ENCODE results near the gene SIAH2.

Gene SIAH2

DNA sequence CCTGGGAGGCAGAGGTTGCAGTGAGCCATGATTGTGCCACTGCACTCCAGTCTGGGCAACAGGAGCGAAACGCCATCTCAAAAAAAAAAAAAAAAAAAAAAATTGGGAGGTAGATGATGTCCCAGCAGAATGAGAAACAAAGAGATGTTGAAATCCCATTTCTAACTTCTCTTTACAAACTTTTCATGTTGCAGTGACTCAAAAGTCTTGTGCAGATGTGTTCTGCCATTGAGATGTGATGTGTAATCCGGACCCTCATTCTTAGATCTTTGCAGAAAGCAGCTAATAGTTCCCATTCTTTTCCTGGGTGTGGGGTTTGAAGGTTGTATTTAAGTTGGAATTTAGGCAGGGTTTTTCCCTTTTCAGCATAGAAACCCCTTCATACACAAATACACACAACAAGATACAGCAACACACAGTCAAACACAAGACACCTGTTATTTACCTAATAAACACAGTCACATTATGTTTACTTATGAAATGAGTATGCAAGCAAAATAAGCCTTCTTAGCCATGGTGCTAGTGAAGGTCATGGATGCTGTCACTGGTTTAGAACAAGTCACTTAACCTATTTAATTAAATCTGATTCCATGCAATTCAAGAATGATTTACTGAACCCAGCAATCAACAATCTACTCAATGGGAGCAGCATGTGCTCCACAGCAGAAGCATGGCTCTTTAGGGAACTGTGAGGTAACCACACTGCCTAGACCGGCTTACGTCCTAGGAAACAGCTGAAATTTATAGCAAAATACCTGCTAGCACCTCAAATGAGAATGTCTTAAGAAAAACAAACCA lies 14.9 kb downstream of the SIAH2 start:
- no peak for DNase-seq

GRCh38 chr3:150746791-150747590 lies 16.0 kb downstream of the SIAH2 start:
- no peak for DNase-seq

- DNase-seq: no peak
These were observed 17.1 kb downstream of the SIAH2 start for GRCh38 chr3:150745832-150746231.

- DNase-seq: no peak
These were observed 18.1 kb downstream of the SIAH2 start for GRCh38 chr3:150744919-150745211.

GRCh38 chr3:150744041-150744918 lies 18.7 kb downstream of the SIAH2 start:
- no peak for DNase-seq

GRCh38 chr3:150743508-150743907 lies 19.5 kb downstream of the SIAH2 start:
- no peak for DNase-seq

DNA sequence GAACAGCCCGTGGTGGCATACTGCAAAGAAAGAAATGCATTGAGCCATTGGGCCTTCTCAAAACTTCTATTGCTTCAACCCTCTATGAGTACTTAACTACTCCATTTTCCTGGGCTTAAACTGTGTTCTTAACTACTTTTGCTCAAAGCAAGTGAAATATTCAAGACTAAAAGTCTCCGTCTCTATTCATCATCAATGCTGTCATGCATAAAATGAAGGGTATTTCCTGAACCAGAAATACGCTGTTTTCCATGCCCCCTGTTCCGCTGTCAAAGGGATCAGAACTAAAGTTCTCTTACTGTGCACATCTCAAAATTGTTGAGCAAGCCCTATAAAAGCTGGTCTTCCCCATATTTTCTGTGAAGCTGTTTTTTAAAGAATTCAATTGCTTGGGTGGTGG lies 20.3 kb downstream of the SIAH2 start:
- DNase-seq: no peak

DNA sequence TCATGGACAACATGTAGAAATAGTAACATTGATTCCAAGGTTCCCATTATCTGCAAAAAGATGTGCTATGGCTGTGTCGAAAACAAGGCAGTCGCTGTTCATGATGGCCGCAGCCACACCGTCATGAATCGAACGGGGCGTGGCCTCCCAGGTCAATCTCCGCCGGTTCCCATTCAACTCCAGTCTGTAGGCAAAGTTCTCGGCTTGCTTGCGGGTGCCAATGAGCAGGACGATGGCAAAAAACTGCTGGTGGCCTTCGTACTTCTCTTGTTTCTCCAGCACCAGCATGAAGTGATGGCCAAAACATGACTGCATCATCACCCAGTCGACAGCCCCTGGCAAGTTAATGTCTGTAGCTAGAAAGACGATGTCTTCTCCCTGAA lies 20.8 kb downstream of the SIAH2 start:
- DNase-seq: no peak

GRCh38 chr3:150741497-150742140 lies 21.4 kb downstream of the SIAH2 start:
- no peak for DNase-seq

DNA sequence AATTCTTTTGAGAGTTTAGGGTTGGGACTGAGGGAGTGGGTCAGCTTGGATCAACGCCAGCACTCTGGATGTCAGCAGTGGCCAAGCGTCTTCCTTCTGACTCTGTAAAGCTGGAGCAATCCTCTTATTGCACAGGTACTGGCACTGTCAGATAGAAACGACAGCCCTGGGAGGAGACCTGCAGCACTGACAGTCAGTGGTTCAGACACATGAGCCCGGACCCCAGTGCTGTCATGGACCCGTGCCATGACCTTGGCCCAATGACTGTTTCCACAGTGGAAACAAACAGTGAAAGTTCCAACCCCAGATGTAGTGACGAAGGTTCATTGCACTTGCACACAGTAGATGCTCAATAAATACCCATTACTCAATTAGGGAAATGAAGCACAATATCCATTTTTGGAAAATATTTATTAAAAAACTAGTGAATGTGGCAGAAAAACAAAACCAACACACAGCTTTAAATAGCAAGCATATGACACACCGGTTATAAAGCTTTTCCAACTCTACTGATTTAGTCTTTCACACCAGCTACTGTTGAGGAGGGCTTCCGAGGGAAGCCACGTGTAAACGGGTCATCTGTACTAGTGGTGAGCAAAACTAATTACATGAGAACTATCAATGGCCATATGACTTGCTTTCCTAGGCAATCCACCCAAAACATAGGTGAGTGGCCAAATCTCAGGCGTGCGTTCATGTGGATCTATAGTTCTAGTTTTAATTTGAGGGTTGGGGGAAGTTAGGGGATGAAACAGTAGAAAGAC lies 22.1 kb downstream of the SIAH2 start:
- DNase-seq: no peak

DNA sequence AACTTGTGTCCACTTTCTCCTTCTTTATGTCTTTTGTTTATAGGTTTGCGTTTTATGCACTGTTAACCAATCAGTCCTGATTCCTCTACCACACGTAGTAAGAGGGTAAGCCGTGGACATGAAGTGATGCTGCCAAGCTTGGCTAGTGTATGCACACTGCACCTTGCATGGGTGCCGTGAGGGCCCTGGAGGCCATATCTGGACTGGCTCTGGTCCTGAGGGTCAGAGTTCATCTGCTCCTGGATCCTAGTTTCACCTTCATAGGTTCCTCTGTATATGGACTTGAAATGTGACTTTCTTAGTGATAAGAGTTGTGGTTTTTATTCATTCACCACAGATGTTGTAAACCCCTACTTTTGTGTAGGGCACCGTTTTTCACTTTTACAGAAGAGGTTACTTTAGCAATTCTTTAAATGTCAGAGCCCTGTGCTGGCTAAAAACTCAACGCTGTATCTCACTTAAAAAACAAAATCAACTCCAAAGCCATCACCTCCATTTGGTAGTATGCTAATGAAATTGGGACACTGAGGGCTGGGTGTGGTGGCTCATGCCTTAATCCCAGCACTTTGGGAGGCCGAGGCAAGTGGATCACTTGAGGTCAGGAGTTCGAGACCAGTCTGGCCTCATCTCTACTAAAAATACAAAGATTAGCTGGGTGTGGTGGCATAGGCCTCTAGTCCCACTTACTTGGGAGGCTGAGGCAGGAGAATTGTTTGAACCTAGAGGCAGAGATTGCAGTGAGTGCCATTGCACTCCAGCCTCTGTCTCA lies 22.9 kb downstream of the SIAH2 start:
- no peak for DNase-seq

- no peak for DNase-seq
These were observed 23.6 kb downstream of the SIAH2 start for GRCh38 chr3:150739200-150739863.

- DNase-seq: no peak
These were observed 24.3 kb downstream of the SIAH2 start for GRCh38 chr3:150738688-150739087.

DNA sequence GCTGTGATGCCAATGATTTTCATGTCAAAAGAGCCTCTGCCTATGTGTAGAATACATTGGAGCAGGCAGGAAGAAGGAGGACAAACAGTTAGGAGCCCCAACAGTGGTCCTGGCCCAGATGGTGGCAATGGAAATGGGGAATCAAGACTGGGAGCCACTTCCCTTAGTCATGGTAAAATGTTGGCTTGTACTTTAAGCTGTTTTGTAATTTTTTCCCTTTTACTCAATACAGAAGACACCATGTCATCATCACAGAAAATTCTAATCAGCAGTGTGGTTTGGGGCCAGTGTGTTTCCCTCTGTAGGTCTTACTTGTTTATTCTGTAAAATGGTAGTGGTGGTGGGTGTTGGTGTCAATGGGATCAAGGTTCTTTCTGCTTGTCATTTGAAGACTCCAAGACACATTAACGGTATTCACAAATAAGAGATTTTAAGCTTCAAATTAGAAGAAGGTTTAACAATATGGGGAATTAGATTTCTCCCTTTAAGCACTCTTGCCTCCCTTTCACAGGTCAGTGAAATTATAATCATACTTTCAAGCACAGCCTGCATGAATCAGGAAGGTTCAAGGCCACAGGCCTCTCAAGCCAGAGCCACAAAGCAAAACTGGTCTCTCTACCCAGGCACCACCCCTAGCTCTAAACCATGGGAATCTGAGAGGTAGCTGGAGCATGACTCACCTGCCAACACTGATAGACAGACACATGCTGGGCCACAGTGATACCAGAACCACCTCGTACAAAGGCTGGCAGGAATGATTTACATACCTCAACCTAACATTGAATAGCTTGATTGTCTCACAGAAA lies 24.9 kb downstream of the SIAH2 start:
- DNase-seq: no peak

DNA sequence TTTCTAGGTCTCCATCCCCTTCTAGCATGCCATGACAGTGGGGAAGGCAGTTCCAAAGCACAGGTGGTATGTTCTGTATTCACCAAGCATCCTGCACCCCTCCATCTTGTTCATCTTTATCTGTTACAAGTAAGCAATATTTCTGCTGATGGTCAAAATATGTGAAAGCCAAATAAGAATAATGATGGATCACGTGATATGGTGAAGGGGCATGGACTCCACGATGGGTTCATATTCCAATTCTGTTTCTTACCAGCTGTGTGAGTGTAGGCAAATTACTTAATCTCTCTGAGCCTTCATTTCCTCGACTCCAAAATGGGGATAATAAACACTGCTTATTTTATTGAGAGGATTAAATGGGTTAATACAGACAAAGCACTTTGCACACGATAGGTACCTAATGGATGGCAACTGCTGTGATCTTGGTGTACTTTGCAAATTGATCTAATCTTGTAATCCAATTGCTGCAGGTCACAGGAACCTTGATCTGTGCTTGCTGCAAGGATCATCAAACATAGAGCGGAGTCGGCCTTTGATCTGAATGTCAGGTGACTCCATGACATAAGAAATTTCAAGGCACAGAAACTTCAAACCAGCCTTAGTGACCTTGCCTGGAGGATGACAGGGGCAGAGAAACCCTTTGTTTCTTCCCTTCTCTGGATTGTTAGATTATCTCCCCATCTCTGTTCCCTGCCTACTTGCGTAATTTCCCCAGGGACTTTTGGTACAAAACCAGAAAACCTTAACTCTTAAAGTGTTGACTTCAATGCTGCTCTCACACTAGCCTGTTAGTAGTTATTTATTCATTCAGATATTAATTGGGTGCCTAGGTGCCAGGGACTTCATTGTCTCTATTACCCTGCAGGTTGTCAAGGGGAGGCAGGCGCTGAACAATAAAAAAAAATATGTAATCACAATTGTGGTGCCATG lies 25.8 kb downstream of the SIAH2 start:
- DNase-seq: no peak

DNA sequence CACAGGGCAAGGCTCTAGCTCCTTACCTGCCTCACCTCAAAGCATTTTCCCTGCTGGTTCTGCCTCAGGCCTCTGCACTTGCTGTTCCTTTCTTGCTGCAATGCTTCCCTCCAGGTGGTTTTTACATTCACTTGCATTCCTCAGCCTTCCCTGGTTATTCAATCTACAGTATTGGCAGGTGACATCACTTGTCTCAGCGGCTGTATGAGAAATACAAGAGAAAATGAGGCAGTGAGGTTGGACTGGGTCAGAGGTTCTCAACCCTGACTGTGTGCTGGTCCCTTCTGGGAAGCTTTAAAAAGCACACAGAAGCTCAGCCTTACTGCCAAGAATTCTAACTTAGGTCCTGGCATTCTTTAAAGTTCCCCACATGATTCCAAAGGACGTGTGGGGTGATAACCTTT lies 26.7 kb downstream of the SIAH2 start:
- no peak for DNase-seq

GRCh38 chr3:150734795-150735119 lies 28.2 kb downstream of the SIAH2 start:
- no peak for DNase-seq

GRCh38 chr3:150733936-150734794 lies 28.8 kb downstream of the SIAH2 start:
- no peak for DNase-seq
